ENCODE data around the gene N4BP2.

The N4BP2 gene

GRCh38 chr4:40152637-40153036 is 96.0 kb downstream of the N4BP2 start:
- no peak for DNase-seq (ENCODE audit: low read depth)

- no peak for DNase-seq (ENCODE audit: low read depth)
These were observed 100.8 kb downstream of the N4BP2 start for GRCh38 chr4:40157436-40157835.

- no peak for DNase-seq (ENCODE audit: low read depth)
These were observed 103.6 kb downstream of the N4BP2 start for GRCh38 chr4:40160258-40160657.

- DNase-seq (ENCODE audit: low read depth) = no peak
These were observed 107.8 kb downstream of the N4BP2 start for GRCh38 chr4:40164459-40164858.

- no peak for DNase-seq (ENCODE audit: low read depth)
These were observed 109.3 kb downstream of the N4BP2 start for GRCh38 chr4:40165916-40166315.

- no peak for DNase-seq (ENCODE audit: low read depth)
These were observed 111.4 kb downstream of the N4BP2 start for GRCh38 chr4:40168070-40168469.

GRCh38 chr4:40170588-40170987 is 113.9 kb downstream of the N4BP2 start:
- DNase-seq (ENCODE audit: low read depth) = no peak

GRCh38 chr4:40173470-40173875 is 116.8 kb downstream of the N4BP2 start:
- DNase-seq (ENCODE audit: low read depth) = no peak

GRCh38 chr4:40176602-40177001 is 120.0 kb downstream of the N4BP2 start:
- no peak for DNase-seq (ENCODE audit: low read depth)

GRCh38 chr4:40177591-40177990 is 120.9 kb downstream of the N4BP2 start:
- DNase-seq (ENCODE audit: low read depth) = no peak

GRCh38 chr4:40178672-40179071 is 122.0 kb downstream of the N4BP2 start:
- no peak for DNase-seq (ENCODE audit: low read depth)

GRCh38 chr4:40179360-40179759 is 122.7 kb downstream of the N4BP2 start:
- no peak for DNase-seq (ENCODE audit: low read depth)

- DNase-seq (ENCODE audit: low read depth) = no peak
These were observed 123.7 kb downstream of the N4BP2 start for GRCh38 chr4:40180356-40180755.

- DNase-seq (ENCODE audit: low read depth) = no peak
These were observed 125.4 kb downstream of the N4BP2 start for GRCh38 chr4:40182001-40182400.

- DNase-seq (ENCODE audit: low read depth) = no peak
These were observed 126.3 kb downstream of the N4BP2 start for GRCh38 chr4:40182954-40183353.

- no peak for DNase-seq (ENCODE audit: low read depth)
These were observed 127.2 kb downstream of the N4BP2 start for GRCh38 chr4:40183615-40184411.

- DNase-seq (ENCODE audit: low read depth) = no peak
These were observed 129.4 kb downstream of the N4BP2 start for GRCh38 chr4:40185830-40186664.

GRCh38 chr4:40186665-40187014 is 130.0 kb downstream of the N4BP2 start:
- DNase-seq (ENCODE audit: low read depth) = no peak

- no peak for DNase-seq (ENCODE audit: low read depth)
These were observed 130.8 kb downstream of the N4BP2 start for GRCh38 chr4:40187386-40187906.

- DNase-seq (ENCODE audit: low read depth) = no peak
These were observed 133.4 kb downstream of the N4BP2 start for GRCh38 chr4:40190019-40190418.

GRCh38 chr4:40190465-40190864 is 133.8 kb downstream of the N4BP2 start:
- DNase-seq (ENCODE audit: low read depth) = no peak

- DNase-seq (ENCODE audit: low read depth) = no peak
These were observed 134.5 kb downstream of the N4BP2 start for GRCh38 chr4:40190880-40191815.

Data from activated T-cell treated with anti-CD3 and anti-CD28 coated beads for 1 hour (primary cell).